GM12874 (cell line): Measurements from ENCODE around the gene ATP6V1D.

Experiments used
- TF ChIP-seq, protein P1 (sequence below): IDR thresholded peaks from 2 replicates; pipeline ENCODE4 v1.5.1; 2011; ENCODE audit warnings: low read depth, mild to moderate bottlenecking, control low read depth, low read length, moderate library complexity; ENCODE audit not compliant: insufficient read depth

Gene ATP6V1D

DNA sequence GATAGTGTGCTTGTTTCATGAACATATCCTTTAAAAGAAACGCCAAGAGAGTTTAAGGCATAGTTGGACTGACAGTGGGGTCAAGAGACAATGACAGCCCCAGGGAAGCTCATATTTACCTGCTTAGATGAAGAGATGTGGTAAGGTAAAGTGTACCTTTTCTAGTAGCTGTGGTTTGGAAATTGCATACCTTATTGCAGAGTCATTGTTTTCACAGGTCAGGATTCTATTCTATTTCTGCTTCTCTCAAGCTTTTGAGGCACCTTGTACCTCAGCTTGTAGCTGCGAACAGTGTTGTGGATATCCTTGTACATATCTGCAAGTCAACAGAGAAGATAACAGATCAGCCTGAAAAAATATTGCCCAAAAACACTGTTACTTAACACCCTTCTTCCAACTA is 47.7 kb downstream of the ATP6V1D start:
- TF ChIP-seq, protein P1, sequence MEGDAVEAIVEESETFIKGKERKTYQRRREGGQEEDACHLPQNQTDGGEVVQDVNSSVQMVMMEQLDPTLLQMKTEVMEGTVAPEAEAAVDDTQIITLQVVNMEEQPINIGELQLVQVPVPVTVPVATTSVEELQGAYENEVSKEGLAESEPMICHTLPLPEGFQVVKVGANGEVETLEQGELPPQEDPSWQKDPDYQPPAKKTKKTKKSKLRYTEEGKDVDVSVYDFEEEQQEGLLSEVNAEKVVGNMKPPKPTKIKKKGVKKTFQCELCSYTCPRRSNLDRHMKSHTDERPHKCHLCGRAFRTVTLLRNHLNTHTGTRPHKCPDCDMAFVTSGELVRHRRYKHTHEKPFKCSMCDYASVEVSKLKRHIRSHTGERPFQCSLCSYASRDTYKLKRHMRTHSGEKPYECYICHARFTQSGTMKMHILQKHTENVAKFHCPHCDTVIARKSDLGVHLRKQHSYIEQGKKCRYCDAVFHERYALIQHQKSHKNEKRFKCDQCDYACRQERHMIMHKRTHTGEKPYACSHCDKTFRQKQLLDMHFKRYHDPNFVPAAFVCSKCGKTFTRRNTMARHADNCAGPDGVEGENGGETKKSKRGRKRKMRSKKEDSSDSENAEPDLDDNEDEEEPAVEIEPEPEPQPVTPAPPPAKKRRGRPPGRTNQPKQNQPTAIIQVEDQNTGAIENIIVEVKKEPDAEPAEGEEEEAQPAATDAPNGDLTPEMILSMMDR = no peak
